Activated CD8-positive, alpha-beta T cell treated with anti-CD3 and anti-CD28 coated beads for 36 hours (primary cell): ENCODE results near the gene TNNI3. TPM values are rescaled to one million over a fixed set of nuclear protein-coding genes. Genes with fewer than 3 reads are reported as not detected.

Experiments used
- ATAC-seq: fragments of 200-7000 bp; cut with Tn5 transposase; one replicate; pipeline ENCODE4 v1.10.0; 2021; ENCODE audit warnings: mild to moderate bottlenecking, moderate library complexity
- CTCF ChIA-PET: fragments of 350-600 bp; sonication (Branson Sonifier 250); formaldehyde crosslinking; loops from one replicate; lab custom pipeline; 2021; ENCODE audit warnings: antibody characterized with exemption; lab: Charles Lee
- POLR2A ChIA-PET: fragments of 350-600 bp; sonication (Branson Sonifier 250); formaldehyde crosslinking; loops from one replicate; lab custom pipeline; 2021; ENCODE audit warnings: antibody characterized with exemption; lab: Charles Lee
- DNase-seq: peaks from one replicate; pipeline ENCODE4 v3.0.0-alpha.2; 2020
- H3K27ac Mint-ChIP-seq: one replicate; pipeline ENCODE4 v1.8.0; 2021; ENCODE audit warnings: mild to moderate bottlenecking, mixed read lengths
- H3K27me3 Mint-ChIP-seq: one replicate; pipeline ENCODE4 v1.8.0; 2021; ENCODE audit warnings: mixed read lengths
- H3K36me3 Mint-ChIP-seq: one replicate; pipeline ENCODE4 v1.8.0; 2021; ENCODE audit warnings: low read depth, mixed read lengths
- H3K4me1 Mint-ChIP-seq: one replicate; pipeline ENCODE4 v1.8.0; 2021; ENCODE audit warnings: low read depth, mixed read lengths
- H3K4me3 Mint-ChIP-seq: one replicate; pipeline ENCODE4 v1.8.0; 2021; ENCODE audit warnings: mild to moderate bottlenecking, moderate library complexity, mixed read lengths
- H3K9me3 Mint-ChIP-seq: one replicate; pipeline ENCODE4 v1.8.0; 2021; ENCODE audit warnings: mixed read lengths
- CTCF ChIP-seq: fragments of 200-600 bp; IDR thresholded peaks from one replicate; pipeline ENCODE4 v1.8.0; 2022; ENCODE audit warnings: antibody characterized with exemption, mild to moderate bottlenecking
- intact Hi-C: fragments of 100-400 bp; cut with micrococcal nuclease; formaldehyde crosslinking; loops from one replicate; pipeline ENCODE4 v1.10.0; 2022
- total RNA-seq, 2 experiments: library from RNA; stranded (reverse); gene quantifications; one replicate each; pipeline ENCODE4 v1.2.3, GENCODE V29; 2021

The TNNI3 gene
- total RNA-seq, 2 experiments from 2014 or later, result not detected

GRCh38 chr19:55116859-55117662, 40.5 kb downstream of the TNNI3 start, which contains the start of gene PPP1R12C:
Gene PPP1R12C, minus strand, starts transcription at chr19:55117637. Its CDS starts 94 bp downstream, at chr19:55117543.
- peaks cover 3% of the 10 kb centered on the region for H3K27me3 Mint-ChIP-seq
- H3K27ac Mint-ChIP-seq, result peak within 1 kb of the TSS; percentile 93
- ChIA-PET POLR2A (interaction anchor here (0.6 to 1.9 kb wide), 5 partner anchors 23 to 805 kb away, joined by 3 to 6 read pairs (median 4); partner anchors contain the start of gene PPP6R1), CTCF (interaction anchor here (0.7 to 1.7 kb wide), 5 partner anchors 16 to 387 kb away, joined by 3 to 5 read pairs (median 4); no protein-coding TSS in a partner anchor)
- intact Hi-C loops, result no loop called here
- no peaks in the 10 kb centered on the region for H3K9me3 Mint-ChIP-seq
- DNase-seq (peak; percentile 11), ATAC-seq (peak; percentile 11)
- no peak for TF ChIP-seq CTCF
- H3K4me1 Mint-ChIP-seq, result peaks cover 24% of the 10 kb centered on the region
- peak within 1 kb of the TSS; percentile 96 for H3K4me3 Mint-ChIP-seq
- H3K36me3 Mint-ChIP-seq, result peaks cover 6% of the 10 kb centered on the region

GRCh38 chr19:55116232-55116858, 41.2 kb downstream of the TNNI3 start:
- intact Hi-C loops, result no loop called here
- CTCF ChIA-PET, result interaction anchor here (1.4 to 1.6 kb wide), 2 partner anchors 16 to 28 kb away, joined by 3 to 5 read pairs; no protein-coding TSS in a partner anchor
- Mint-ChIP-seq H3K27me3 (peaks cover 2% of the 10 kb centered on the region), H3K9me3 (no peaks in the 10 kb centered on the region), H3K27ac (peak overlapping the region; percentile 89), H3K36me3 (peaks cover 6% of the 10 kb centered on the region), H3K4me3 (peak overlapping the region; percentile 96), H3K4me1 (peaks cover 24% of the 10 kb centered on the region)
- ATAC-seq (peak; percentile 43), DNase-seq (peak; percentile 72)
- POLR2A ChIA-PET, result interaction anchor here (0.6 to 1.9 kb wide), 4 partner anchors 29 to 806 kb away, joined by 3 to 6 read pairs (median 4); partner anchors contain the start of gene PPP6R1
- TF ChIP-seq CTCF, result no peak

GRCh38 chr19:55115446-55116065, 42.0 kb downstream of the TNNI3 start:
- DNase-seq (no peak), ATAC-seq (no peak)
- CTCF ChIA-PET, result interaction anchor here (1.1 to 1.5 kb wide), 3 partner anchors 17 to 187 kb away, joined by 3 to 6 read pairs (median 3); no protein-coding TSS in a partner anchor
- H3K27ac Mint-ChIP-seq, result peak overlapping the region; percentile 89
- no peak for TF ChIP-seq CTCF
- H3K36me3 Mint-ChIP-seq, result peaks cover 8% of the 10 kb centered on the region
- intact Hi-C loops, result no loop called here
- H3K4me1 Mint-ChIP-seq, result peaks cover 24% of the 10 kb centered on the region
- H3K27me3 Mint-ChIP-seq, result no peaks in the 10 kb centered on the region
- POLR2A ChIA-PET, result interaction anchor here (0.6 to 1.9 kb wide), 2 partner anchors 20 to 28 kb away, joined by 3 to 4 read pairs; no protein-coding TSS in a partner anchor
- H3K4me3 Mint-ChIP-seq, result peak overlapping the region; percentile 96
- no peaks in the 10 kb centered on the region for H3K9me3 Mint-ChIP-seq

GRCh38 chr19:55114566-55115145, 42.9 kb downstream of the TNNI3 start:
- no peaks in the 10 kb centered on the region for H3K27me3 Mint-ChIP-seq
- no peak for ATAC-seq
- no peaks in the 10 kb centered on the region for H3K9me3 Mint-ChIP-seq
- no peak overlapping the region for H3K27ac Mint-ChIP-seq
- no peak for TF ChIP-seq CTCF
- intact Hi-C loops, result no loop called here
- H3K4me1 Mint-ChIP-seq, result peaks cover 24% of the 10 kb centered on the region
- CTCF ChIA-PET, result interaction anchor here (1.1 to 1.5 kb wide), 2 partner anchors 27 to 188 kb away, joined by 3 to 6 read pairs; no protein-coding TSS in a partner anchor
- no peak for DNase-seq
- H3K4me3 Mint-ChIP-seq, result peak overlapping the region; percentile 96
- POLR2A ChIA-PET, result no interaction called here
- H3K36me3 Mint-ChIP-seq, result peaks cover 11% of the 10 kb centered on the region
